Activated T-helper 1 cell treated with anti-CD3 and anti-CD28 coated beads, Interleukin-12 subunit alpha, Interleukin-12 subunit beta, Interleukin-2, Interleukin-4 antibody, amounts not matched to agents 30 ng/mL and 10 ng/mL and 1 ng/mL, durations not matched to agents 14 hours and 24 hours and 36 hours (primary cell): ENCODE measurements around the gene COL8A2. TPM values are rescaled to one million over a fixed set of nuclear protein-coding genes. Genes with fewer than 3 reads are reported as not detected.

Experiments
- DNase-seq: peaks from one replicate; pipeline ENCODE4 v3.0.0; 2021; ENCODE audit warnings: low spot score
- H3K27ac Mint-ChIP-seq: one replicate; pipeline ENCODE4 v1.8.0; 2021; ENCODE audit warnings: mild to moderate bottlenecking, mixed read lengths
- H3K27me3 Mint-ChIP-seq: one replicate; pipeline ENCODE4 v1.8.0; 2022; ENCODE audit warnings: mild to moderate bottlenecking, moderate library complexity, mixed read lengths; ENCODE audit not compliant: insufficient read depth
- H3K36me3 Mint-ChIP-seq: one replicate; pipeline ENCODE4 v1.8.0; 2021; ENCODE audit warnings: low read depth, mixed read lengths
- H3K4me1 Mint-ChIP-seq: one replicate; pipeline ENCODE4 v1.8.0; 2021; ENCODE audit warnings: low read depth, mixed read lengths
- H3K4me3 Mint-ChIP-seq: one replicate; pipeline ENCODE4 v1.8.0; 2021; ENCODE audit warnings: mild to moderate bottlenecking, moderate library complexity, mixed read lengths
- H3K9me3 Mint-ChIP-seq: one replicate; pipeline ENCODE4 v1.8.0; 2021; ENCODE audit warnings: mixed read lengths
- intact Hi-C: fragments of 100-400 bp; cut with micrococcal nuclease; formaldehyde crosslinking; loops from one replicate; pipeline ENCODE4 v1.15.1; 2024
- total RNA-seq: library from RNA; stranded (reverse); gene quantifications from 2 replicates; pipeline ENCODE4 v1.2.3, GENCODE V29; 2022

COL8A2 gene
- total RNA-seq, 1 donor from 2014 or later, result 0.08 TPM

GRCh38 chr1:36086529-36087232, 38.3 kb downstream of the COL8A2 start:
- Mint-ChIP-seq H3K4me1 (peaks cover 20% of the 10 kb centered on the region), H3K27ac (peak overlapping the region; percentile 73), H3K36me3 (peaks cover 12% of the 10 kb centered on the region), H3K9me3 (no peaks in the 10 kb centered on the region), H3K27me3 (peaks cover 21% of the 10 kb centered on the region), H3K4me3 (peak overlapping the region; percentile 59)
- no peak for DNase-seq
- intact Hi-C loops, result loop anchor here (5.0 kb wide), 2 partner anchors 196 to 301 kb away; partner anchors contain the start of gene STK40

GRCh38 chr1:36085686-36086526, 39.1 kb downstream of the COL8A2 start:
- Mint-ChIP-seq H3K4me1 (peaks cover 12% of the 10 kb centered on the region), H3K27ac (no peak overlapping the region), H3K4me3 (no peak overlapping the region), H3K27me3 (peaks cover 24% of the 10 kb centered on the region), H3K36me3 (peaks cover 10% of the 10 kb centered on the region), H3K9me3 (no peaks in the 10 kb centered on the region)
- DNase-seq, result no peak
- intact Hi-C loops, result loop anchor here (5.0 kb wide), 2 partner anchors 196 to 301 kb away; partner anchors contain the start of gene STK40

- Mint-ChIP-seq H3K4me3 (no peak overlapping the region), H3K36me3 (peaks cover 9% of the 10 kb centered on the region), H3K9me3 (no peaks in the 10 kb centered on the region), H3K27ac (no peak overlapping the region), H3K4me1 (peaks cover 9% of the 10 kb centered on the region), H3K27me3 (peaks cover 28% of the 10 kb centered on the region)
- DNase-seq, result no peak
- intact Hi-C loops, result loop anchor here (5.0 kb wide), 2 partner anchors 197 to 302 kb away; partner anchors contain the start of gene STK40
Measured at GRCh38 chr1:36085126-36085525, 39.9 kb downstream of the COL8A2 start.

GRCh38 chr1:36084497-36085115, 40.4 kb downstream of the COL8A2 start:
- H3K4me1 Mint-ChIP-seq, result peaks cover 4% of the 10 kb centered on the region
- H3K27ac Mint-ChIP-seq, result no peak overlapping the region
- no peak for DNase-seq
- H3K36me3 Mint-ChIP-seq, result peaks cover 4% of the 10 kb centered on the region
- intact Hi-C loops, result loop anchor here (5.0 kb wide), 2 partner anchors 198 to 303 kb away; partner anchors contain the start of gene STK40
- H3K27me3 Mint-ChIP-seq, result peaks cover 28% of the 10 kb centered on the region
- H3K9me3 Mint-ChIP-seq, result no peaks in the 10 kb centered on the region
- no peak overlapping the region for H3K4me3 Mint-ChIP-seq

GRCh38 chr1:36083635-36084496, 41.2 kb downstream of the COL8A2 start, which contains the start of gene TEKT2:
Gene TEKT2 (plus strand): TSS chr1:36084094. CDS start chr1:36084922, 828 bp downstream.
- no peak for DNase-seq
- Mint-ChIP-seq H3K36me3 (no peaks in the 10 kb centered on the region), H3K9me3 (no peaks in the 10 kb centered on the region), H3K27ac (no peak within 1 kb of the TSS), H3K27me3 (peaks cover 28% of the 10 kb centered on the region), H3K4me1 (no peaks in the 10 kb centered on the region), H3K4me3 (no peak within 1 kb of the TSS)
- intact Hi-C loops, result no loop called here

GRCh38 chr1:36083219-36083618, 41.8 kb downstream of the COL8A2 start:
- no peaks in the 10 kb centered on the region for H3K36me3 Mint-ChIP-seq
- intact Hi-C loops, result no loop called here
- no peak overlapping the region for H3K4me3 Mint-ChIP-seq
- peaks cover 28% of the 10 kb centered on the region for H3K27me3 Mint-ChIP-seq
- no peaks in the 10 kb centered on the region for H3K9me3 Mint-ChIP-seq
- H3K27ac Mint-ChIP-seq, result no peak overlapping the region
- no peaks in the 10 kb centered on the region for H3K4me1 Mint-ChIP-seq
- no peak for DNase-seq

GRCh38 chr1:36081926-36082485, 43.0 kb downstream of the COL8A2 start:
- Mint-ChIP-seq H3K36me3 (no peaks in the 10 kb centered on the region), H3K4me3 (no peak overlapping the region), H3K27ac (no peak overlapping the region), H3K4me1 (no peaks in the 10 kb centered on the region), H3K9me3 (no peaks in the 10 kb centered on the region), H3K27me3 (peaks cover 28% of the 10 kb centered on the region)
- intact Hi-C loops, result no loop called here
- DNase-seq, result no peak

GRCh38 chr1:36080801-36081200, 44.2 kb downstream of the COL8A2 start:
- Mint-ChIP-seq H3K27me3 (peaks cover 24% of the 10 kb centered on the region), H3K36me3 (no peaks in the 10 kb centered on the region), H3K9me3 (no peaks in the 10 kb centered on the region), H3K27ac (no peak overlapping the region), H3K4me1 (no peaks in the 10 kb centered on the region), H3K4me3 (no peak overlapping the region)
- intact Hi-C loops, result no loop called here
- DNase-seq, result no peak

GRCh38 chr1:36080236-36080635, 44.8 kb downstream of the COL8A2 start:
- Mint-ChIP-seq H3K27ac (no peak overlapping the region), H3K4me3 (no peak overlapping the region), H3K36me3 (no peaks in the 10 kb centered on the region), H3K4me1 (no peaks in the 10 kb centered on the region), H3K27me3 (peaks cover 24% of the 10 kb centered on the region), H3K9me3 (no peaks in the 10 kb centered on the region)
- intact Hi-C loops, result no loop called here
- DNase-seq, result no peak

- Mint-ChIP-seq H3K36me3 (no peaks in the 10 kb centered on the region), H3K4me3 (no peak overlapping the region), H3K9me3 (no peaks in the 10 kb centered on the region), H3K27me3 (peaks cover 11% of the 10 kb centered on the region), H3K27ac (no peak overlapping the region), H3K4me1 (no peaks in the 10 kb centered on the region)
- DNase-seq, result no peak
- intact Hi-C loops, result no loop called here
Measured at GRCh38 chr1:36076979-36077573, 47.9 kb downstream of the COL8A2 start.

GRCh38 chr1:36070349-36070748, 54.7 kb downstream of the COL8A2 start:
- intact Hi-C loops, result no loop called here
- H3K27ac Mint-ChIP-seq, result no peak overlapping the region

More at GRCh38 chr1:36070349-36070748, 54.7 kb downstream of the COL8A2 start:
- Mint-ChIP-seq H3K36me3 (no peaks in the 10 kb centered on the region), H3K27me3 (no peaks in the 10 kb centered on the region), H3K4me3 (no peak overlapping the region), H3K4me1 (no peaks in the 10 kb centered on the region), H3K9me3 (no peaks in the 10 kb centered on the region)
- no peak for DNase-seq
